ENCODE results near the gene SKA2. TPM values are rescaled to one million over a fixed set of nuclear protein-coding genes. Genes with fewer than 3 reads are reported as not detected.

Gene SKA2
- total RNA-seq, 6 experiments from 2014 or later: 12.2 to 23.1 (median 13.5) TPM

DNA sequence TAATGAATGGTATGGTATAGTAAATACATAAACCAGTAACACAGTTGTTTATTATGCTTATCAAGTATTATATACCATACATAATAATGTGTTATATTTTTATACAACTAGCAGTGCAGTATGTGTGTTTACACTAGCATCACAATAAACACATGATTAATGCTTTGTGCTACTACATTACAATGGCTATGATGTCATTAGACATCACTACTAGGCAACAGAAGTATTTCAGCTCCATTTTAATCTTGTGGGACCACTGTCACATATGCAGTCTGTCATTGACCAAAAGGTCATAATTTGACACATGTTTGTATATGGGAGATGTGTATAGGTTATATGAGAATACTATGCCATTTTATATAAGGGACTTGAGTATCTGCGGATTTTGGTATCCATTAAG is 81.0 kb downstream of the SKA2 start:
- Histone ChIP-seq H3K27ac (no peak overlapping the region), H3K27me3 (no peaks in the 10 kb centered on the region), H3K4me1 (no peaks in the 10 kb centered on the region), H3K4me3 (no peak overlapping the region), H3K9me3 (no peaks in the 10 kb centered on the region), H3K36me3 (peaks cover 0 to 44% (median 2%) of the 10 kb centered on the region in 4 donors)
- 91% methylated on average over 1 of the region's 1 CpG for WGBS (ENCODE audit: insufficient coverage, low coverage, low lambda C conversion rate, missing lambda C conversion rate)
- TF ChIP-seq, protein P1, sequence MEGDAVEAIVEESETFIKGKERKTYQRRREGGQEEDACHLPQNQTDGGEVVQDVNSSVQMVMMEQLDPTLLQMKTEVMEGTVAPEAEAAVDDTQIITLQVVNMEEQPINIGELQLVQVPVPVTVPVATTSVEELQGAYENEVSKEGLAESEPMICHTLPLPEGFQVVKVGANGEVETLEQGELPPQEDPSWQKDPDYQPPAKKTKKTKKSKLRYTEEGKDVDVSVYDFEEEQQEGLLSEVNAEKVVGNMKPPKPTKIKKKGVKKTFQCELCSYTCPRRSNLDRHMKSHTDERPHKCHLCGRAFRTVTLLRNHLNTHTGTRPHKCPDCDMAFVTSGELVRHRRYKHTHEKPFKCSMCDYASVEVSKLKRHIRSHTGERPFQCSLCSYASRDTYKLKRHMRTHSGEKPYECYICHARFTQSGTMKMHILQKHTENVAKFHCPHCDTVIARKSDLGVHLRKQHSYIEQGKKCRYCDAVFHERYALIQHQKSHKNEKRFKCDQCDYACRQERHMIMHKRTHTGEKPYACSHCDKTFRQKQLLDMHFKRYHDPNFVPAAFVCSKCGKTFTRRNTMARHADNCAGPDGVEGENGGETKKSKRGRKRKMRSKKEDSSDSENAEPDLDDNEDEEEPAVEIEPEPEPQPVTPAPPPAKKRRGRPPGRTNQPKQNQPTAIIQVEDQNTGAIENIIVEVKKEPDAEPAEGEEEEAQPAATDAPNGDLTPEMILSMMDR (IDR thresholded peaks at IDR 0.05): no peak
- TF ChIP-seq POLR2A (IDR thresholded peaks at IDR 0.05): no peak
- intact Hi-C loops (cut with DNase I): no loop called here
- no peak for ATAC-seq
- no peak for DNase-seq

GRCh38 chr17:59069856-59070255 is 85.1 kb downstream of the SKA2 start:
- TF ChIP-seq POLR2A (IDR thresholded peaks at IDR 0.05): no peak
- TF ChIP-seq, protein P1 (IDR thresholded peaks at IDR 0.05): no peak
- no peak overlapping the region for H3K4me3 ChIP-seq
- intact Hi-C loops (cut with DNase I): no loop called here
- no peak for DNase-seq
- no peak for ATAC-seq
- H3K27ac ChIP-seq: no peak overlapping the region
- no peaks in the 10 kb centered on the region for H3K4me1 ChIP-seq
- H3K27me3 ChIP-seq: no peaks in the 10 kb centered on the region
- 100% methylated on average over 1 of the region's 1 CpG for whole genome bisulfite sequencing (ENCODE audit: insufficient coverage, low coverage, low lambda C conversion rate, missing lambda C conversion rate)
- H3K36me3 ChIP-seq: peaks cover 0 to 22% (median 2%) of the 10 kb centered on the region in 4 donors
- H3K9me3 ChIP-seq: no peaks in the 10 kb centered on the region

DNA sequence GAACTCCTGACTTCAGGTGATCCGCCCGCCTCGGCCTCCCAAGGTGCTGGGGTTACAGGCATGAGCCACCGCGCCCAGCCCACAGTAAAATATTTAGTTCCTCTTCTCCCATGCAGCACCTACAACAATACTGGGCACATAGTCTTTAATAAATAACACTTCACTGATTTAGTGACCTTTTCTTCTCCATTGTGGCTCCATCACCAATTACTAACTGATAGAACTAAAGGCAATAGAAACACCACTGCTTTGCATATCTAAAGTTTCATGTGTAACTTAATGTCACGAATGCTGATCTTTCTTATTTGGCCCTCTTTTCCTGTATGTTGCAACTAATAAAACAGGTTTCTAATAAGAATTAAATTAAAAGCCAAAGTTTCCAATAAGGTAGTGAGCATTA is 87.2 kb downstream of the SKA2 start:
- intact Hi-C loops (cut with DNase I): no loop called here
- no peak overlapping the region for H3K4me3 ChIP-seq
- H3K9me3 ChIP-seq: no peaks in the 10 kb centered on the region
- WGBS (ENCODE audit: insufficient coverage, low coverage, low lambda C conversion rate, missing lambda C conversion rate): 94% methylated on average over 6 of the region's 6 CpGs
- peaks cover 0 to 12% (median 2%) of the 10 kb centered on the region in 4 donors for H3K36me3 ChIP-seq
- ATAC-seq: no peak
- H3K4me1 ChIP-seq: no peaks in the 10 kb centered on the region
- H3K27ac ChIP-seq: no peak overlapping the region
- no peak for DNase-seq
- H3K27me3 ChIP-seq: no peaks in the 10 kb centered on the region
- TF ChIP-seq POLR2A (IDR thresholded peaks at IDR 0.05): no peak
- TF ChIP-seq, protein P1 (IDR thresholded peaks at IDR 0.05): no peak

DNA sequence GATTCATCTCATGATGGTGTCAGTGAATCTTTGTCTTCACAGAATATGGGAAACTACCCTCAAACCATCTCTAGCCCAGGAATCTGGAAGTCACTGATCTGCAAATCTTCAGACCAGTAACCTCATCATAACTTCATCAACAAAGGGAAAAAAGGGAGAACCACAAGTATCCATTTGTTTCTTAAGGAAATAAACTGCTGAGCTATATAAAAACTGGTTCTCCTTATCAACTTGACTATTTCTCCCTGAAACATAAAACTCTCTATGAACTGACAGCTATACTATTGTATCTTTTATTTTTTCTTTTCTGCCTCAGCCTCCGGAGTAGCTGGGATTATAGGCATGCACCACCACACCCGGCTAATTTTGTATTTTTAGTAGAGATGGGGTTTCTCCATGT is 87.6 kb downstream of the SKA2 start:
- intact Hi-C loops (cut with DNase I): no loop called here
- no peaks in the 10 kb centered on the region for H3K4me1 ChIP-seq
- 86% methylated on average over 2 of the region's 2 CpGs for WGBS (ENCODE audit: insufficient coverage, low coverage, low lambda C conversion rate, missing lambda C conversion rate)
- no peaks in the 10 kb centered on the region for H3K27me3 ChIP-seq
- TF ChIP-seq POLR2A (IDR thresholded peaks at IDR 0.05): no peak
- TF ChIP-seq, protein P1 (IDR thresholded peaks at IDR 0.05): no peak
- no peak for DNase-seq
- no peak overlapping the region for H3K4me3 ChIP-seq
- ATAC-seq: no peak
- no peaks in the 10 kb centered on the region for H3K9me3 ChIP-seq
- H3K27ac ChIP-seq: no peak overlapping the region
- H3K36me3 ChIP-seq: peaks cover 0 to 12% (median 2%) of the 10 kb centered on the region in 4 donors

DNA sequence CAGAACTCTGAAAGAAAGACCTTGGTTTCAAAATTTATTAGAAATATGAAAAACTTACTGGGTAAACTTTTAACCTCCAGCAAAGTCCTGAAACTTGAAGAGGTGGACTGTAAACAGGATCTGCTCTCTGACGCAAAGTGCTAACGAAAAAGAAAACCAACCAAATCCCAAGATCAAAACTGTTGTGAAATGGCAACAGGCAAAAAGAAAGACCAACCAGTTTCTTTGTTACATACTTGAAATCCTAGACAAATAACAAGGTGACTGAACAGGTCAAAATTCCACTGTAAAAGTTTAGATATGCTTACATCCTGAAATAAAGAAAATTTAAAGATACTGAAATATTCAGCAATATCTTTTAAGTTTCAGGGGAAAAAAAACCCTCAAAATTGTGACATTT is 92.5 kb downstream of the SKA2 start:
- Histone ChIP-seq H3K4me1 (no peaks in the 10 kb centered on the region), H3K4me3 (no peak overlapping the region), H3K27ac (no peak overlapping the region), H3K27me3 (no peaks in the 10 kb centered on the region), H3K36me3 (peaks cover 0 to 9% (median 0%) of the 10 kb centered on the region in 4 donors), H3K9me3 (no peaks in the 10 kb centered on the region)
- intact Hi-C loops (cut with DNase I): no loop called here
- TF ChIP-seq, protein P1 (IDR thresholded peaks at IDR 0.05): no peak
- TF ChIP-seq POLR2A (IDR thresholded peaks at IDR 0.05): no peak
- DNase-seq (no peak), ATAC-seq (no peak)
- 65% methylated on average over 2 of the region's 2 CpGs for WGBS (ENCODE audit: insufficient coverage, low coverage, low lambda C conversion rate, missing lambda C conversion rate)

Measured in right lobe of liver (tissue), 6 donors.